D721Med (cell line): ENCODE data around the gene PNPO.

Source experiments
- DNase-seq: peaks from one replicate; pipeline ENCODE4 v3.0.0; 2011; ENCODE audit warnings: low spot score; ENCODE audit not compliant: insufficient read length
- FAIRE-seq: peaks from 2 replicates; lab custom pipeline; 2011; peaks lifted over from hg19 to GRCh38; lab: Jason Lieb, UNC
- TF ChIP-seq, protein P1 (sequence below): IDR thresholded peaks from 2 replicates; pipeline ENCODE4 v1.5.1; 2012; ENCODE audit warnings: mild to moderate bottlenecking, control low read depth; ENCODE audit not compliant: insufficient read depth; ENCODE audit errors: missing control alignments

PNPO gene

DNA sequence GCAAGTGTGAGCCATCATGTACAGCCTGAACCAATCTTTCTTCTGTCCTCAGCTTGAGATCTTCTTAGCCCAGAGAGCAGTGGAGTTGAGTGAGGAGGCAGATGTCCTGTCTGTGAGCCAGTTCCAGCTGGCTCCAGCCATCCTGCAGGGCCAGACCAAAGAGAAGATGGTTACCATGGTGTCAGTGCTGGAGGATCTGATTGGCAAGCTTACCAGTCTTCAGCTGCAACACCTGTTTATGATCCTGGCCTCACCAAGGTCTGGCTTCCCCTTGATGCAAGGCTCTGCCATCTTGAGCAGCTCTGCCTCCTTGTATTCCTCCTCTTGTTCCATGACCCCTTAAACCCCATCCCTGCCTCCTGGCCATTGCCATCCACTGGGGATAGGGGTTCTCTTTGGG is 39.2 kb downstream of the PNPO start:
- TF ChIP-seq, protein P1, sequence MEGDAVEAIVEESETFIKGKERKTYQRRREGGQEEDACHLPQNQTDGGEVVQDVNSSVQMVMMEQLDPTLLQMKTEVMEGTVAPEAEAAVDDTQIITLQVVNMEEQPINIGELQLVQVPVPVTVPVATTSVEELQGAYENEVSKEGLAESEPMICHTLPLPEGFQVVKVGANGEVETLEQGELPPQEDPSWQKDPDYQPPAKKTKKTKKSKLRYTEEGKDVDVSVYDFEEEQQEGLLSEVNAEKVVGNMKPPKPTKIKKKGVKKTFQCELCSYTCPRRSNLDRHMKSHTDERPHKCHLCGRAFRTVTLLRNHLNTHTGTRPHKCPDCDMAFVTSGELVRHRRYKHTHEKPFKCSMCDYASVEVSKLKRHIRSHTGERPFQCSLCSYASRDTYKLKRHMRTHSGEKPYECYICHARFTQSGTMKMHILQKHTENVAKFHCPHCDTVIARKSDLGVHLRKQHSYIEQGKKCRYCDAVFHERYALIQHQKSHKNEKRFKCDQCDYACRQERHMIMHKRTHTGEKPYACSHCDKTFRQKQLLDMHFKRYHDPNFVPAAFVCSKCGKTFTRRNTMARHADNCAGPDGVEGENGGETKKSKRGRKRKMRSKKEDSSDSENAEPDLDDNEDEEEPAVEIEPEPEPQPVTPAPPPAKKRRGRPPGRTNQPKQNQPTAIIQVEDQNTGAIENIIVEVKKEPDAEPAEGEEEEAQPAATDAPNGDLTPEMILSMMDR = no peak
- FAIRE-seq = no peak
- DNase-seq = no peak

DNA sequence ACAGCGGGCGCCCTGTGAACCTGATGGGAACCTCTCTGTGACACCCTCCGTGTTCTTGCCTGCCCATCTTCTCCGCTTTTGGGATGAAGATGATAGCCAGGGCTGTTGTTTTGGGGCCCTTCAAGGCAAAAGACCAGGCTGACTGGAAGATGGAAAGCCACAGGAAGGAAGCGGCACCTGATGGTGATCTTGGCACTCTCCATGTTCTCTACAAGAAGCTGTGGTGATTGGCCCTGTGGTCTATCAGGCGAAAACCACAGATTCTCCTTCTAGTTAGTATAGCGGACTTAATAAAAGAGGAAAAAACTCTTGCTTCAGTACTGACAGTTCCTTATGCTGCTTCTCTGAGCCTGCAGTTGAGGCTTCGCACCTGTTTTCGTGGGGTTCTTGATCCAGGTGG is 40.1 kb downstream of the PNPO start:
- DNase-seq (no peak), FAIRE-seq (no peak)
- TF ChIP-seq, protein P1 = no peak

DNA sequence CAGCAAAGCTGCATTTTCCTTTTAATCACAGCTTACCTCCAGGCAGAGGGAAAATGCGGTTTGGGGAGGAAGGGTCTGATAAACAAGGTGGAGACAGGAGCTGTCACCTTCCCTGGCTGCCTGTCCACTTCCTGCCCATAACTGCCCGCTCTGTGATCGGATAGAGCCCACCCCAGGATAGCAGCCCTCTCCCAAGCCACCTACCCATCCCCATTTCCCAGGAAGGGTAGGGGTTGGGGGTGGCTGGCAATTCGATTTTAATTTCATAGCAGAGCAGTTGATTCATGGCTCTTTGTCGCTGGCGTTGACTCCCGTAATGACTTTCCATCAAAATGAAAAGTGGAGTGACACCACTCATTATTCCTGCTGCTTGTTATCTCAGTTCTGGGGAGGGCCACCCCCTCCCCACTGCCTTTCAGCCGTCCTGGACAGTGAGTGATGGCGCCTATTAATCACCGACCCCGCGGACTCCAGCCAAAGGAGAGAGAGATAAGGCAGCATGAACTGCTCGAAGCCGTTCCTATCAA is 40.8 kb downstream of the PNPO start:
- no peak for DNase-seq
- no peak for FAIRE-seq
- TF ChIP-seq, protein P1 = no peak

DNA sequence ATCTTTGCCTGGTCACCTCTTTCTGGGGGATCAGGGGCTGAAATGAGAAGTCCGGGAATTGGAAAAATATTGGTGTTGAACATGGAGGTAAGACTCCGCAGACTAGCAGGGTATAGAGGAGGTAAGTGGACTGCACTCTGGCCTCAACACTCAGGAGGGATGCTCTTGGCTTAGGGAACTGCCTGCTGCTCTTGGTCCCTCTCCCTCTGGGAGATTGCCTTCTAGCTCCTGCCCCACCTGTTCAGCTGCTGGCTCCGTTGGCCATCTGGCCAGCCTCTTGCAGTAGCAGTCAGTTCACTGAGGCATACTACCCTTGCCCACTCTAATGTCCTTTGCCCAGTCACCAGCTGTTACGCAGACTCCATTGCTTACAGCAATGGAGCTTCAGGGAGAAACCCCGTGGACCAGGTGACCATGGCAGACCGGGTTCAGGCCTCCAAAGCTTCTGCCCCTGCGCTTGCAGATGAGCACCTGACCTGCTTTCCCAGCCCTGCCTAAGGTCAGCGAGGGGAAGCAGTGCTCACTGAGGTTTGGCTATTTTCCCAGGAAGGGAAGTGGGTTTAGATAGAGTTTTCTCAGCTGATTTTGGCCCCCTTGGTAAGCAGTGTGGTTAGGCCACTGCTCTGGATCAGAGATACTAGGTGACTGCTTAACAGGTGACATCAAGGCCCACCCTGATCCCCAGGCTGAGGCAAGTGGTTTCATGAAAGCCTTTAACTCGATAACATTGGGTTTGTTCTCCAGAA is 41.4 kb downstream of the PNPO start:
- FAIRE-seq (no peak), DNase-seq (no peak)
- TF ChIP-seq, protein P1 = no peak

DNA sequence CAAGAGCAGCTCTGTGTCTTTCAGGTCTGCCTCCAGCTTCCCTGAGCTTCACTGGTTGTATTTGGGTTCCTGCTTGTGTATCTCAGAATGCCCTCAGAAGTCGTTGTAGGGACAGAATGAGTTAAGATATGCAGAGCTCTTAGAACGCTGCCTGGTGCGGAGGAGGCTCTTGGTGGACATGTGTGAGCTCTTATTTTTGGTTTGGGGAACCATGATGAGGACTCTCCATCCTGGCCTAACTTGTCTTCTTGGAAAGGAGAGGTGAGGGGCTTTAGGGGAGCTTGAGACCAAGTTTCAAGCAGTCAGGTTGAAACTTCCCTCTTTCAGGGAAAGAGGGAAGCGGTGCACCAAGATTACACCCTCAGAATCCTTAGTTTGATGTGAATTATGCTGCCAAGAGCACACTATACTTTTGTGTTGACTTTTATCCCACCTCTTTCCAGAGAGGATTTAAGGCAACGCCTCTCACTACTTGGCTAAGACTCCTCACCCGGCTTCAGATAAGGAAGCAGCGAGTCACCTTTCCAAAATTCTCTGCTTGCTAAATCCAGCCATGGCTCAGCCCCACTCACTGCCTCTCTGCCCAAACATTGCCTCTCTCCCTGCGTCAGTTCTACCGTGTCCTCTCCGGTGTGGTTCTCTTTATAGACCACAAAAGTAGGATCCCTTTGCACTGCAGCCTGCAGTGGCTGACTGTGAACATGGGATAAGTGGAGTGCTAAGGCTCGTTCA is 42.3 kb downstream of the PNPO start:
- TF ChIP-seq, protein P1 = no peak
- no peak for FAIRE-seq
- DNase-seq = no peak

DNA sequence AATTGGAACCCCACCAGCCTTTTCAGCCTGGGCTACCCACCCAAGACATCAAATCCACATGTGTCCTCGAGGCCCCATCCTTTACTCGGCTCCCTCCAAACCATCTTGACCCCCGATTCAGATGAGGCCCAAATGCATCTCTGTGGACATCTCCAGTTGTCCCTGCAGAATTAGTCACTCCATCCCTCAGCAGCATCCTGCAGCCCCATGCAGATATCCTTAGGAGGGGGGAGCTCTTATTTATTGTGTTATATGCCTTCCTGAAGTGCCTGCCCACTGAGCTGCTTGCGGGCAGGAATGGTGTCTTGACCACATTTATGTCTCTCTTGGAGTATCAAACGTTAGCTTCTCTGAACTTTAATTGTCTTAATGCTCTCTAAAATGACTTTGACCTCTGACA is 45.1 kb downstream of the PNPO start:
- TF ChIP-seq, protein P1 = no peak
- DNase-seq (no peak), FAIRE-seq (no peak)
